ENCODE measurements around the gene UCP2.

The UCP2 gene

DNA sequence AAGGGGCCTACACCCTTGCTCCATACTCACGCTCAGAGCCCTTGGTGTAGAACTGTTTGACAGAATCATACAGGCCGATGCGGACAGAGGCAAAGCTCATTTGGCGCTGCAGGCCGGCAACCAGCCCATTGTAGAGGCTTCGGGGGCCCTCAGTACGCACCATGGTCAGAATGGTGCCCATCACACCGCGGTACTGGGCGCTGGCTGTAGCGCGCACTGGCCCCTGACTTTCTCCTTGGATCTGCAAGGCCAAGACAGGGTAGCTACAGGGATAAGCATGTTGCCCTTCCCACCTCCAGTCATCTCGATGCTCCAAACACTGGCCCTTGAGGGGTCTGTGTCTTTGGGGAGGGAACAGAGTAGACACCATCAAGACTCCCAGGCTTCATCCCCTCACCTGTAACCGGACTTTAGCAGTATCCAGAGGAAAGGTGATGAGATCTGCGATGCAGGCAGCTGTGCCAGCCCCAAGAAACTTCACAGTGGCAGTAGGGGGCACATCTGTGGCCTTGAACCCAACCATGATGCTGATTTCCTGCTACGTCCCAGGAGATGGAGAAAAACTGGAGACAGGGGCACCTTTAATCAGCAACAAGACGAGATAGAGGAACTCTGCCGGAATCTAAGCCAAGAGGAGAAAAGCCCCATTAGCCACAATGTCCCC lies 4.7 kb downstream of the UCP2 start:
- no peak for DNase-seq
- Histone ChIP-seq H3K36me3 (replicated peaks) (no peaks in the 10 kb centered on the region), H3K27ac (no peak overlapping the region), H3K4me3 (ENCODE audit: low read depth, low read length) (no peak overlapping the region), H3K27me3 (replicated peaks) (no peaks in the 10 kb centered on the region)
- in situ Hi-C loops (cut with HindIII; ENCODE audit: low pct_ligation_motif_present, low sequenced_read_pairs): no loop called here
- TF ChIP-seq, protein P1, sequence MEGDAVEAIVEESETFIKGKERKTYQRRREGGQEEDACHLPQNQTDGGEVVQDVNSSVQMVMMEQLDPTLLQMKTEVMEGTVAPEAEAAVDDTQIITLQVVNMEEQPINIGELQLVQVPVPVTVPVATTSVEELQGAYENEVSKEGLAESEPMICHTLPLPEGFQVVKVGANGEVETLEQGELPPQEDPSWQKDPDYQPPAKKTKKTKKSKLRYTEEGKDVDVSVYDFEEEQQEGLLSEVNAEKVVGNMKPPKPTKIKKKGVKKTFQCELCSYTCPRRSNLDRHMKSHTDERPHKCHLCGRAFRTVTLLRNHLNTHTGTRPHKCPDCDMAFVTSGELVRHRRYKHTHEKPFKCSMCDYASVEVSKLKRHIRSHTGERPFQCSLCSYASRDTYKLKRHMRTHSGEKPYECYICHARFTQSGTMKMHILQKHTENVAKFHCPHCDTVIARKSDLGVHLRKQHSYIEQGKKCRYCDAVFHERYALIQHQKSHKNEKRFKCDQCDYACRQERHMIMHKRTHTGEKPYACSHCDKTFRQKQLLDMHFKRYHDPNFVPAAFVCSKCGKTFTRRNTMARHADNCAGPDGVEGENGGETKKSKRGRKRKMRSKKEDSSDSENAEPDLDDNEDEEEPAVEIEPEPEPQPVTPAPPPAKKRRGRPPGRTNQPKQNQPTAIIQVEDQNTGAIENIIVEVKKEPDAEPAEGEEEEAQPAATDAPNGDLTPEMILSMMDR (IDR thresholded peaks at IDR 0.05; ENCODE audit: low read depth, low read length, missing control alignments): no peak

DNA sequence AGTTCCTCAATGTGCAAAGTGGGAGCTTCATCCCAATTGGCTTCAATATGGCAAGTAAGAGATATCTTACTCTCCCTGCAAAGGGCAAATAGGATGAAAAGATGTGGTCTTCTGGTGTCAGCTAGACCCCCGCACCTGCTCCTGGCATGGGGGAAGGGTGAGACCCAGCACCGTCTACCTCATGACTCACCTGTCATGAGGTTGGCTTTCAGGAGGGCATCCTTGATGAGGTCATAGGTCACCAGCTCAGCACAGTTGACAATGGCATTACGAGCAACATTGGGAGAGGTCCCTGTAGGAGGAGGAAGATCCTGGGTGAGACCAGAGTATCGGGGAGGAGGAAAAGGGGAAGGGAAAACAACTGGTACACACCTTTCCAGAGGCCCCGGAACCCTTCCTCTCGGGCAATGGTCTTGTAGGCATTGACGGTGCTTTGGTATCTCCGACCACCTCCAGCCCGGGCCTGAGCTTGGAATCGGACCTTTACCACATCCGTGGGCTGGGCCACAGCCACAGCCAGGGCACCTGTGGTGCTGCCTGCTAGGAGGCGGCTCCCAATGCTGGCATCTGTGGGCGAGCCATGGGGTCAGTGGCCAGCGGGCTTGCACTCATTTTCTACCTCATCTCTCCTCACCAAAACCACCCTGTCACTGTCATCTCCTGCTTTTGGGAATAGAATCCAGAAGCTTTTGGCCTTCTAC lies 6.0 kb downstream of the UCP2 start:
- TF ChIP-seq, protein P1 (IDR thresholded peaks at IDR 0.05; ENCODE audit: low read depth, low read length, missing control alignments): no peak
- in situ Hi-C loops (cut with HindIII; ENCODE audit: low pct_ligation_motif_present, low sequenced_read_pairs): no loop called here
- no peak for DNase-seq
- Histone ChIP-seq H3K4me3 (ENCODE audit: low read depth, low read length) (no peak overlapping the region), H3K27ac (no peak overlapping the region), H3K36me3 (replicated peaks) (no peaks in the 10 kb centered on the region), H3K27me3 (replicated peaks) (no peaks in the 10 kb centered on the region)

DNA sequence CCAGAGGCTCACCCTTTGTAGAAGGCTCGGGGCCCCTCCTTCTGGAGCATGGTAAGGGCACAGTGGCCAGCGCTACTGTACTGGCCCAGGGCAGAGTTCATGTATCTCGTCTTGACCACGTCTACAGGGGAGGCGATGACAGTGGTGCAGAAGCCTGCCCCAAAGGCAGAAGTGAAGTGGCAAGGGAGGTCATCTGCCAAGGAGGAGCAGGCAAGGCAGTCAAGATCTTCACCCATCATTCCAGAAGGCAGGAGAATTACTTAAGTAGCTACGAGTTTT lies 7.2 kb downstream of the UCP2 start:
- H3K27ac ChIP-seq: no peak overlapping the region
- in situ Hi-C loops (cut with HindIII; ENCODE audit: low pct_ligation_motif_present, low sequenced_read_pairs): no loop called here

DNA sequence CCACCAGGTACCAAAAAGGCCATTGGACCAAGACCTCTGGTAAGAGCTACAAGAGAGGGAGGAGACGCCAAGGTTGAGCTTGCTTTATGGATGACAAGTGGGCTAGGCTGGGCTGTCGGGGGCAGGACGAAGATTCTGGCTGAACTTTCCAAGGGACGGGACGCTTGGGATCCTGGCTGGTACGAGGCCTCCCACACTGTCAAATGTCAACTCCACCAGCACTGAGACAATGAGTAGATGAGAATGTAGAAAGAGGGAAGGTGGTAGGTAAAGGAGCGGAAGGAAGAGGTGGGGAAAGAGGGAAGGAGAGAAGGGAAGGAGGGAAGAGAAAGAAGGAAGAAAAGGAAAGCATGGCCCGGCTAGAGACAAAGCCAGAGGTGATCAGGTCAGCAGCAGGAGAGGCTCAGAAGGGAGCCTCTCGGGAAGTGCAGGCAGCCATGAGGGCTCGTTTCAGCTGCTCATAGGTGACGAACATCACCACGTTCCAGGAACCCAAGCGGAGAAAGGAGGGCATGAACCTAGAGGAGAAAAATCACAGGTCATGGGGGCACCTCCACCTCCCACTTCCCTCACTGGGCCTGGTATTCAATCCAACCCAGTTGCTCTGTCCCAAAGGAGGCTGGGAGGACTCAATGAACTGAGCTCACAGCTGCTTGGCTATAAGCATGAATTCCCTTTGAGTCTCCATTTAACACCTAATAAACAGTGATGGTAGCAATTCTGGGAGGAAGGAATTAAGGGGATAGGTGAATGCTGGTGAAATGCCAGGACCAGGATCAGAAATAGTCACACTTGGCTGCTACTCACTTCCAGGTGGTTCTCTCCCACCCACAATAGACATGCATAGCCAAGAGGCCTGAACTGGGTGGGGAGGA lies 7.8 kb downstream of the UCP2 start:
- TF ChIP-seq, protein P1 (IDR thresholded peaks at IDR 0.05; ENCODE audit: low read depth, low read length, missing control alignments): no peak
- Histone ChIP-seq H3K36me3 (replicated peaks) (no peaks in the 10 kb centered on the region), H3K27me3 (replicated peaks) (no peaks in the 10 kb centered on the region), H3K4me3 (ENCODE audit: low read depth, low read length) (no peak overlapping the region), H3K27ac (no peak overlapping the region)
- in situ Hi-C loops (cut with HindIII; ENCODE audit: low pct_ligation_motif_present, low sequenced_read_pairs): no loop called here
- no peak for DNase-seq

More for the DNA sequence above, 7.2 kb downstream of the UCP2 start:
- Histone ChIP-seq H3K36me3 (replicated peaks) (no peaks in the 10 kb centered on the region), H3K4me3 (ENCODE audit: low read depth, low read length) (no peak overlapping the region), H3K27me3 (replicated peaks) (no peaks in the 10 kb centered on the region)
- no peak for DNase-seq
- TF ChIP-seq, protein P1 (IDR thresholded peaks at IDR 0.05; ENCODE audit: low read depth, low read length, missing control alignments): no peak

DNA sequence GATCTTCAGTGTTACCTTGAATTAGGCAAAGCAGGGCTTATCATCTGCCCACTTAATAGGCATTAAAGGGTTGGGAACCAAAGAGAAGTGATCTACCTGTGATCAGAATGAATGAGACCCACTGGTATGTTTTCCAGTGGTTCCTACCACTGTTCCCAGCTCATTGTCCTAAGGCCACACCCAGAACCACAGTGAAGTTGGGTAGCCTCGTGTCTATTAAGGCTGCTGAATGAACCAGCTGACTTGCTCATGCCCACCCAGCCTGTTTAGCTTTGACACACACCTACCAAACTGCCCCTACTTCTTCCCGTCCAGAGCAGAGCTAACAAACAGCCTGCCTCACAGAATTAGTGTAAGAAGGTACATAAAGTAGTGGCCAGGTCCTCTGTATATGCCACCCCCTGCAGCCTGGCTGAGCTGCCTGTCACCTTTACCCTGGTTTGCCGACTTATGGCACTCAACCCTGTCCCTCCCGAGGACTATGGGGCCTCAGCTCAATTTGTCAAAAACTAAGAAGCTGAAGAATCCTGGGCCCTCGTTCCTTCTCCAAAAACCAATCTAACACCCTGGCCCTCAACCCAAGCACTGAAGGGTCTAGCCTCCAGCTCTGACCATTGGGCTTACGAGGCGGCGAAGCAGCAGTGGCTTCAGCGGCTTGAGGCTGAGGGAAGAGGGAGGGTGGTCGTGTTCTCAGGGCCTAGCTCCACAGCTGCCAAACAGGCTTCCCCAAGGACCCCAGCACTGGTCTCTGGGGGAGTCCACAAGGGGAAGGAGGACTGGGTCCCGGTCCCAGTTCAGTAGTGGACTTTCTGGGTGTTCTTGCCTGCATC lies 9.8 kb downstream of the UCP2 start:
- TF ChIP-seq, protein P1 (IDR thresholded peaks at IDR 0.05; ENCODE audit: low read depth, low read length, missing control alignments): no peak
- Histone ChIP-seq H3K4me3 (ENCODE audit: low read depth, low read length) (no peak overlapping the region), H3K27me3 (replicated peaks) (no peaks in the 10 kb centered on the region), H3K36me3 (replicated peaks) (no peaks in the 10 kb centered on the region), H3K27ac (no peak overlapping the region)
- in situ Hi-C loops (cut with HindIII; ENCODE audit: low pct_ligation_motif_present, low sequenced_read_pairs): no loop called here
- no peak for DNase-seq

Measured in brain microvascular endothelial cell (primary cell).